Measurements from ENCODE around the gene ZFR. TPM values are rescaled to one million over a fixed set of nuclear protein-coding genes. Genes with fewer than 3 reads are reported as not detected.

ZFR gene
- total RNA-seq, 1 donor from 2014 or later = 60.3 TPM

DNA sequence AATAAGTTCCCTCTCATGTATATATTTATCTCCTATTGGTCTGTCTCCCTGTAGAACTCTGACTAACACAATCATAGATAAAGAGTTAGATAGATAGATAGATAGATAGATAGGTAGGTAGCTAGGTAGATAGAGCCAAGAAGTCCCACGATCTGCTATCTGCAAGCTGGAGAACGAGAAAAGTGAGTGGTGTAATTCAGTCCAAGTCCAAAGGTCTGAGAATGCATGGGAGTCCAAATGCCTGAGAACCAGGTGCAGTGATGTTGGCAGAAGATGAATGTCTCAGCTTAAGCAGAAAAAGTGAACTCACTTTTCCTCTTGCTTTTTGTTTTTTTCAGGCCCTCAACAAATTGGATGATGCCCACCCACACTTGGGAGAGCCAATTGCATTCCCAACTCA lies 37.7 kb upstream of the ZFR start:
- intact Hi-C loops (cut with micrococcal nuclease) = no loop called here
- Histone ChIP-seq H3K27ac (replicated peaks) (no peak overlapping the region), H3K9me3 (replicated peaks) (no peaks in the 10 kb centered on the region), H3K4me1 (no peaks in the 10 kb centered on the region), H3K27me3 (ENCODE audit: low read depth) (no peaks in the 10 kb centered on the region), H3K4me3 (no peak overlapping the region), H3K36me3 (no peaks in the 10 kb centered on the region)
- DNase-seq = no peak
- no peak for TF ChIP-seq CTCF (IDR thresholded peaks at IDR 0.05; ENCODE audit: borderline replicate concordance)

DNA sequence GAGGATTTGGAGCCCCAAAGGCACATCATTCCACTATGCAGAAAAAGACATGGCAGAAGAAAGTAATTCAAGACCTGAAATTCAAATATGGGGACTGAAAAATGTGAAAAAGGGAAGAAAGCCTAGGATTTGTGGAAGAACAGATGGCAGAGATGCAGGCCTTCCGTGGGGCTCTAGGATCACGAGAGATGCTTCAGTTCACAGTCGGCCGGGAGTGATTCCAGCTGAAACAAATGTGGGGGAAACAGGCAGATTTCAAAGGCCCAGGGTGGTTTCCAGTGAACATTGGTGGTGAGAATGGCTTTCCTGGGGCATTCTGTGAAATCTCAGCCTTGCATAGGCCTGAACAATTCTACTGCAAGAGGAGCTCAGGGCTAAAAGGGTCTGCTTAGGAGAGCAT lies 34.6 kb upstream of the ZFR start:
- H3K27ac ChIP-seq (replicated peaks) = no peak overlapping the region
- intact Hi-C loops (cut with micrococcal nuclease) = no loop called here
- no peaks in the 10 kb centered on the region for H3K27me3 ChIP-seq (ENCODE audit: low read depth)
- no peaks in the 10 kb centered on the region for H3K36me3 ChIP-seq
- H3K4me1 ChIP-seq = no peaks in the 10 kb centered on the region
- no peak for TF ChIP-seq CTCF (IDR thresholded peaks at IDR 0.05; ENCODE audit: borderline replicate concordance)
- H3K9me3 ChIP-seq (replicated peaks) = no peaks in the 10 kb centered on the region
- no peak for DNase-seq
- no peak overlapping the region for H3K4me3 ChIP-seq

DNA sequence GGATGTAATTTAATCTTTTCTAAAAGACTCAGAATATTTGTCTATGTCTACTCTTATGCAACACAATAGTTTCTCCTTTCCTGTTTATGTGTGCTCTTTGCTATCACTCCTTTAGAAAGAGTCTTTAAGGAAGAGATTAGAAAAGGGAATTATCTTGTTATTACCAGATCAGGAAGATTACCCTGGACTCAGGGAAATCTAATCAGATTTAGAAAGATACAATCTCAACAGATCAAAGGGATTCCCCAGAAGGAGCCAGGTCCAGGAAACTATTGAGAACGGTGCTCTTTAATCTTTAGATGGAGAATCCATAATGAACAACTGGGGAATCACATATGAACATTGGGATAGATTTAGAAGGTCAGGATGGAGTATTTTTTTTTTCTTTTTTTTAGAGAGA lies 32.4 kb upstream of the ZFR start:
- intact Hi-C loops (cut with micrococcal nuclease) = no loop called here
- Histone ChIP-seq H3K9me3 (replicated peaks) (no peaks in the 10 kb centered on the region), H3K4me3 (no peak overlapping the region), H3K27me3 (ENCODE audit: low read depth) (no peaks in the 10 kb centered on the region), H3K27ac (replicated peaks) (no peak overlapping the region), H3K36me3 (no peaks in the 10 kb centered on the region), H3K4me1 (no peaks in the 10 kb centered on the region)
- no peak for TF ChIP-seq CTCF (IDR thresholded peaks at IDR 0.05; ENCODE audit: borderline replicate concordance)
- no peak for DNase-seq

DNA sequence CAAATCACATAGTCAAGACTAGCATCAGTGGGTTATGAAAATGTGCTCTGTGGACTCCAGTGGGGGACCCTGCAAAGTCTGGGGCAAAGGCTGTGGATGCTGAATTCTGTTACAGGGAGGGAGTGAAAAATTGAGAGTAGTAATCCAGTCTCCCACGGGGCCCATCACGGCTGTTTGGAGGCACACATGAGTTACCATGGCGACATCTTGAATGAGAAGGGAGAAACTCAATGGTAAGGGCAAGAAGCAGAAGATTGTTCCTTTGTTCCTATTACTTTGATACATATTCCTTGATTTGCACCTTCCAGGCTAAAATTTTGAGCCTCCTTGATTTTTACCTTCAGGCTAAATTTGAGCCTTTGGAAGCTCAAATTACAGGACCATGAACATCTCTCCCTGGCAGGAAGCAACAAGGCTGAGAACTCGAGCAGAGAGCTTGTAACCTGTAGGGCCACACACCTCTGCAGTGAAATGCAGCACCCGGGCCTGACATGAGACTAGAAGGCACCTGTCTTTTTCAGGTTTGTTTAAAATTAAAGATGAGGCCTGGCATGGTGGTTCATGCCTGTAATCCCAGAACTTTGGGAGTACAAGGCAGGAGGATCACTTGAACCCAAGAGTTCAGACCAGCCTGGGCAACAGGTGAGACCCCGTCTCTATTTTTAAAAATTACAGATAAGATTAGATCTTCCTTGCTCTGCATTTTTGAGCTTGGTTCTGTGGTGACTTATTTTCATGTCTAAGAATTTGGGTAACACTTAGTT lies 31.0 kb upstream of the ZFR start:
- no peaks in the 10 kb centered on the region for H3K36me3 ChIP-seq
- no peaks in the 10 kb centered on the region for H3K9me3 ChIP-seq (replicated peaks)
- no peaks in the 10 kb centered on the region for H3K27me3 ChIP-seq (ENCODE audit: low read depth)
- DNase-seq = no peak
- no peak overlapping the region for H3K27ac ChIP-seq (replicated peaks)
- no peak for TF ChIP-seq CTCF (IDR thresholded peaks at IDR 0.05; ENCODE audit: borderline replicate concordance)
- intact Hi-C loops (cut with micrococcal nuclease) = no loop called here
- H3K4me3 ChIP-seq = no peak overlapping the region
- no peaks in the 10 kb centered on the region for H3K4me1 ChIP-seq

GRCh38 chr5:32474209-32474854 lies 29.8 kb upstream of the ZFR start:
- intact Hi-C loops (cut with micrococcal nuclease) = no loop called here
- Histone ChIP-seq H3K27ac (replicated peaks) (no peak overlapping the region), H3K36me3 (no peaks in the 10 kb centered on the region), H3K4me1 (no peaks in the 10 kb centered on the region), H3K27me3 (ENCODE audit: low read depth) (no peaks in the 10 kb centered on the region), H3K9me3 (replicated peaks) (no peaks in the 10 kb centered on the region), H3K4me3 (no peak overlapping the region)
- TF ChIP-seq CTCF (IDR thresholded peaks at IDR 0.05; ENCODE audit: borderline replicate concordance) = no peak
- no peak for DNase-seq

Data from left ventricle myocardium inferior (tissue), 1 donor.